ENCODE results near the gene EIF3B. TPM values are rescaled to one million over a fixed set of nuclear protein-coding genes. Genes with fewer than 3 reads are reported as not detected.

The EIF3B gene
- total RNA-seq, 2 experiments from 2014 or later = 152 to 154 TPM

- H3K4me1 Mint-ChIP-seq = peaks cover 23% of the 10 kb centered on the region
- H3K36me3 Mint-ChIP-seq = peaks cover 9% of the 10 kb centered on the region
- peak overlapping the region; percentile 97 for H3K27ac Mint-ChIP-seq
- no peak for DNase-seq
- no peaks in the 10 kb centered on the region for H3K27me3 Mint-ChIP-seq
- ATAC-seq (ENCODE audit: low read depth) = peak; percentile 13
- POLR2A ChIA-PET = interaction anchor here (1.0 to 3.7 kb wide), 6 partner anchors 45 to 166 kb away, joined by 3 to 38 read pairs (median 4); partner anchors contain the start of genes CHST12, MRM2 and NUDT1
- peak overlapping the region; percentile 87 for H3K4me3 Mint-ChIP-seq
- H3K9me3 Mint-ChIP-seq = no peaks in the 10 kb centered on the region
These were observed 495 bp downstream of the EIF3B start for GRCh38 chr7:2354939-2355704.

GRCh38 chr7:2355705-2356008 lies 1.0 kb downstream of the EIF3B start:
- no peak for ATAC-seq (ENCODE audit: low read depth)
- DNase-seq = no peak
- H3K4me1 Mint-ChIP-seq = peaks cover 28% of the 10 kb centered on the region
- POLR2A ChIA-PET = interaction anchor here (0.9 to 3.7 kb wide), 5 partner anchors 11 to 166 kb away, joined by 3 to 38 read pairs (median 3); no protein-coding TSS in a partner anchor
- H3K36me3 Mint-ChIP-seq = peaks cover 14% of the 10 kb centered on the region
- H3K4me3 Mint-ChIP-seq = peak overlapping the region; percentile 87
- H3K9me3 Mint-ChIP-seq = no peaks in the 10 kb centered on the region
- no peaks in the 10 kb centered on the region for H3K27me3 Mint-ChIP-seq
- peak overlapping the region; percentile 77 for H3K27ac Mint-ChIP-seq

- H3K4me3 Mint-ChIP-seq = peak overlapping the region; percentile 37
- POLR2A ChIA-PET = interaction anchor here (0.8 kb wide), 1 partner anchor 49 kb away, joined by 5 read pairs; no protein-coding TSS in a partner anchor
- H3K36me3 Mint-ChIP-seq = peaks cover 18% of the 10 kb centered on the region
- no peaks in the 10 kb centered on the region for H3K9me3 Mint-ChIP-seq
- peaks cover 29% of the 10 kb centered on the region for H3K4me1 Mint-ChIP-seq
- H3K27ac Mint-ChIP-seq = no peak overlapping the region
- ATAC-seq (ENCODE audit: low read depth) (no peak), DNase-seq (no peak)
- H3K27me3 Mint-ChIP-seq = no peaks in the 10 kb centered on the region
These were observed 2.5 kb downstream of the EIF3B start for GRCh38 chr7:2357165-2357564.

GRCh38 chr7:2357571-2357970 lies 2.9 kb downstream of the EIF3B start:
- Mint-ChIP-seq H3K9me3 (no peaks in the 10 kb centered on the region), H3K27ac (peak overlapping the region; percentile 2), H3K4me3 (no peak overlapping the region), H3K36me3 (peaks cover 20% of the 10 kb centered on the region), H3K27me3 (no peaks in the 10 kb centered on the region), H3K4me1 (peaks cover 26% of the 10 kb centered on the region)
- POLR2A ChIA-PET = interaction anchor here (0.8 kb wide), 1 partner anchor 49 kb away, joined by 5 read pairs; no protein-coding TSS in a partner anchor
- DNase-seq (no peak), ATAC-seq (ENCODE audit: low read depth) (no peak)

GRCh38 chr7:2358968-2359527 lies 4.4 kb downstream of the EIF3B start:
- H3K36me3 Mint-ChIP-seq = peaks cover 27% of the 10 kb centered on the region
- no peak overlapping the region for H3K4me3 Mint-ChIP-seq
- H3K4me1 Mint-ChIP-seq = peaks cover 24% of the 10 kb centered on the region
- H3K9me3 Mint-ChIP-seq = no peaks in the 10 kb centered on the region
- H3K27me3 Mint-ChIP-seq = no peaks in the 10 kb centered on the region
- no peak for ATAC-seq (ENCODE audit: low read depth)
- no peak for DNase-seq
- no peak overlapping the region for H3K27ac Mint-ChIP-seq
- POLR2A ChIA-PET = no interaction called here

GRCh38 chr7:2359610-2360009 lies 5.0 kb downstream of the EIF3B start:
- H3K9me3 Mint-ChIP-seq = no peaks in the 10 kb centered on the region
- H3K27me3 Mint-ChIP-seq = no peaks in the 10 kb centered on the region
- POLR2A ChIA-PET = no interaction called here
- H3K36me3 Mint-ChIP-seq = peaks cover 27% of the 10 kb centered on the region
- H3K4me1 Mint-ChIP-seq = peaks cover 24% of the 10 kb centered on the region
- DNase-seq = no peak
- H3K4me3 Mint-ChIP-seq = no peak overlapping the region
- no peak for ATAC-seq (ENCODE audit: low read depth)
- H3K27ac Mint-ChIP-seq = no peak overlapping the region

GRCh38 chr7:2360796-2361195 lies 6.2 kb downstream of the EIF3B start:
- H3K4me1 Mint-ChIP-seq = peaks cover 26% of the 10 kb centered on the region
- H3K9me3 Mint-ChIP-seq = no peaks in the 10 kb centered on the region
- no peak overlapping the region for H3K4me3 Mint-ChIP-seq
- ATAC-seq (ENCODE audit: low read depth) = no peak
- H3K27me3 Mint-ChIP-seq = no peaks in the 10 kb centered on the region
- DNase-seq = no peak
- H3K27ac Mint-ChIP-seq = no peak overlapping the region
- POLR2A ChIA-PET = no interaction called here
- peaks cover 33% of the 10 kb centered on the region for H3K36me3 Mint-ChIP-seq

- Mint-ChIP-seq H3K36me3 (peaks cover 31% of the 10 kb centered on the region), H3K27ac (no peak overlapping the region), H3K27me3 (no peaks in the 10 kb centered on the region), H3K4me1 (peaks cover 21% of the 10 kb centered on the region), H3K4me3 (no peak overlapping the region), H3K9me3 (no peaks in the 10 kb centered on the region)
- no peak for ATAC-seq (ENCODE audit: low read depth)
- DNase-seq = no peak
- POLR2A ChIA-PET = no interaction called here
These were observed 7.9 kb downstream of the EIF3B start for GRCh38 chr7:2362385-2363088.

GRCh38 chr7:2369139-2369538 lies 14.5 kb downstream of the EIF3B start:
- Mint-ChIP-seq H3K9me3 (no peaks in the 10 kb centered on the region), H3K4me1 (peaks cover 3% of the 10 kb centered on the region), H3K27me3 (no peaks in the 10 kb centered on the region), H3K27ac (no peak overlapping the region), H3K4me3 (no peak overlapping the region), H3K36me3 (peaks cover 17% of the 10 kb centered on the region)
- POLR2A ChIA-PET = no interaction called here
- ATAC-seq (ENCODE audit: low read depth) (no peak), DNase-seq (no peak)

- H3K4me3 Mint-ChIP-seq = no peak overlapping the region
- H3K27ac Mint-ChIP-seq = no peak overlapping the region
- no peak for DNase-seq
- POLR2A ChIA-PET = no interaction called here
- no peaks in the 10 kb centered on the region for H3K4me1 Mint-ChIP-seq
- ATAC-seq (ENCODE audit: low read depth) = no peak
- H3K27me3 Mint-ChIP-seq = no peaks in the 10 kb centered on the region
- H3K36me3 Mint-ChIP-seq = peaks cover 23% of the 10 kb centered on the region
- H3K9me3 Mint-ChIP-seq = no peaks in the 10 kb centered on the region
These were observed 16.7 kb downstream of the EIF3B start for GRCh38 chr7:2371329-2371728.

GRCh38 chr7:2372724-2373123 lies 18.1 kb downstream of the EIF3B start:
- H3K27ac Mint-ChIP-seq = no peak overlapping the region
- peaks cover 26% of the 10 kb centered on the region for H3K36me3 Mint-ChIP-seq

GRCh38 chr7:2373124-2373556 lies 18.5 kb downstream of the EIF3B start:
- DNase-seq (no peak), ATAC-seq (ENCODE audit: low read depth) (no peak)
- H3K9me3 Mint-ChIP-seq = no peaks in the 10 kb centered on the region
- H3K4me1 Mint-ChIP-seq = peaks cover 4% of the 10 kb centered on the region
- no peak overlapping the region for H3K27ac Mint-ChIP-seq
- POLR2A ChIA-PET = no interaction called here
- H3K27me3 Mint-ChIP-seq = no peaks in the 10 kb centered on the region
- peaks cover 27% of the 10 kb centered on the region for H3K36me3 Mint-ChIP-seq
- no peak overlapping the region for H3K4me3 Mint-ChIP-seq

More at GRCh38 chr7:2372724-2373123, 18.1 kb downstream of the EIF3B start:
- ATAC-seq (ENCODE audit: low read depth) (no peak), DNase-seq (no peak)
- Mint-ChIP-seq H3K4me1 (peaks cover 4% of the 10 kb centered on the region), H3K4me3 (no peak overlapping the region), H3K9me3 (no peaks in the 10 kb centered on the region), H3K27me3 (no peaks in the 10 kb centered on the region)
- POLR2A ChIA-PET = no interaction called here

GRCh38 chr7:2373646-2374045 lies 19.0 kb downstream of the EIF3B start:
- POLR2A ChIA-PET = no interaction called here
- H3K4me3 Mint-ChIP-seq = no peak overlapping the region
- peaks cover 32% of the 10 kb centered on the region for H3K36me3 Mint-ChIP-seq
- no peak for ATAC-seq (ENCODE audit: low read depth)
- no peak overlapping the region for H3K27ac Mint-ChIP-seq
- no peak for DNase-seq
- no peaks in the 10 kb centered on the region for H3K27me3 Mint-ChIP-seq
- peaks cover 5% of the 10 kb centered on the region for H3K4me1 Mint-ChIP-seq
- no peaks in the 10 kb centered on the region for H3K9me3 Mint-ChIP-seq

- H3K4me1 Mint-ChIP-seq = peaks cover 5% of the 10 kb centered on the region
- H3K27ac Mint-ChIP-seq = no peak overlapping the region
- POLR2A ChIA-PET = no interaction called here
- no peak overlapping the region for H3K4me3 Mint-ChIP-seq
- ATAC-seq (ENCODE audit: low read depth) (no peak), DNase-seq (no peak)
- H3K27me3 Mint-ChIP-seq = no peaks in the 10 kb centered on the region
- no peaks in the 10 kb centered on the region for H3K9me3 Mint-ChIP-seq
- peaks cover 29% of the 10 kb centered on the region for H3K36me3 Mint-ChIP-seq
These were observed 19.8 kb downstream of the EIF3B start for GRCh38 chr7:2374401-2374800.

All from activated naive CD8-positive, alpha-beta T cell treated with anti-CD3 and anti-CD28 coated beads, Interleukin-2, amount 10 ng/mL, durations not matched to agents 7 days and 5 days (primary cell).